ENCODE results near the gene ERCC6L. TPM values are rescaled to one million over a fixed set of nuclear protein-coding genes. Genes with fewer than 3 reads are reported as not detected.

ERCC6L gene
- total and polyA plus RNA-seq, 2 of the 13 experiments (the other 11 are each of a cell fraction or from before 2014, with no cell fraction given): 0.86 to 9.5 TPM

- WGBS (ENCODE audit: low lambda C conversion rate): 91% methylated on average over 6 of the region's 7 CpGs
- BruUV-seq (replicated peaks): no TSS peak
- no peaks in the 10 kb centered on the region for H3K79me2 ChIP-seq (ENCODE audit: insufficient read depth, low read length)
- no peak for DNase-seq (ENCODE audit: low spot score)
- intact Hi-C loops (cut with micrococcal nuclease; ENCODE audit: unreplicated experiment) (no loop called here), in situ Hi-C loops (cut with HindIII; ENCODE audit: extremely low pct_ligation_motif_present, low pct_unique_long_range_greater_than_20kb) (no loop called here)
- no peak overlapping the region for H3K4me2 ChIP-seq (ENCODE audit: low read depth, low read length)
- ATAC-seq: no peak
- no peaks in the 10 kb centered on the region for H3K27me3 ChIP-seq (ENCODE audit: control insufficient read depth in 1 of 2, insufficient read depth in 2 of 2, low read length in 2 of 2)
- no peak for FAIRE-seq
- CTCF ChIA-PET (ENCODE audit: low intra/inter-chr PET ratio, low total read pairs): no interaction called here
- H3K4me1 ChIP-seq (ENCODE audit: insufficient read depth, low read length): peaks cover 22% of the 10 kb centered on the region
- no peak overlapping the region for H3K27ac ChIP-seq (ENCODE audit: extremely low read length, insufficient read depth, low read length)
- H4K20me1 ChIP-seq (ENCODE audit: insufficient read depth, low read length): no peaks in the 10 kb centered on the region
- H3K9ac ChIP-seq (ENCODE audit: insufficient read depth, low read depth, low read length): no peak overlapping the region
- TF ChIP-seq RBM39 (IDR thresholded peaks at IDR 0.05; ENCODE audit: low read depth, low read length, poor library complexity, severe bottlenecking): no peak
- no peak for TF ChIP-seq CAMTA2 (CRISPR knock-in tag; IDR thresholded peaks at IDR 0.05; ENCODE audit: borderline replicate concordance)
- TF ChIP-seq HIVEP1 (CRISPR knock-in tag; IDR thresholded peaks at IDR 0.05): no peak
- no peak for TF ChIP-seq ARNT2 (CRISPR knock-in tag; IDR thresholded peaks at IDR 0.05; ENCODE audit: low read depth)
- no peak for TF ChIP-seq MTF2 (CRISPR knock-in tag; IDR thresholded peaks at IDR 0.05; ENCODE audit: borderline replicate concordance)
- no peak for TF ChIP-seq ZNF317 (CRISPR knock-in tag; IDR thresholded peaks at IDR 0.05)
- TF ChIP-seq ARID3A (IDR thresholded peaks at IDR 0.05; ENCODE audit: low read depth, low read length): no peak
- TF ChIP-seq ZNF576 (CRISPR knock-in tag; IDR thresholded peaks at IDR 0.05): no peak
- TF ChIP-seq ZBTB49 (CRISPR knock-in tag; IDR thresholded peaks at IDR 0.05; ENCODE audit: borderline replicate concordance): no peak
- no peak for TF ChIP-seq HOXA7 (CRISPR knock-in tag; IDR thresholded peaks at IDR 0.05)
- no peak for TF ChIP-seq ZNF296 (CRISPR knock-in tag; conservative IDR thresholded peaks at IDR 0.05)
- TF ChIP-seq ZKSCAN1 (IDR thresholded peaks at IDR 0.05; ENCODE audit: low read length): no peak
- TF ChIP-seq KAT8 (CRISPR knock-in tag; IDR thresholded peaks at IDR 0.05): no peak
- TF ChIP-seq GPN1 (CRISPR knock-in tag; IDR thresholded peaks at IDR 0.05; ENCODE audit: borderline replicate concordance): no peak
- no peaks in the 10 kb centered on the region for H3K36me3 ChIP-seq (replicated peaks in 1 of 2; ENCODE audit: control insufficient read depth in 1 of 2, insufficient read depth in 2 of 2, low read length in 2 of 2)
- no peak overlapping the region for H2AFZ ChIP-seq (ENCODE audit: low read length)
- POLR2A ChIA-PET: no interaction called here
- H3K4me3 ChIP-seq (replicated peaks in 1 of 3; ENCODE audit: insufficient read depth in 1 of 3, low read depth in 2 of 3, low read length in 3 of 3): no peak overlapping the region
- no peaks in the 10 kb centered on the region for H3K9me3 ChIP-seq (ENCODE audit: low read length)
Measured at GRCh38 chrX:72255864-72256263, 17.0 kb upstream of the ERCC6L start.

All from HepG2 (cell line).